ENCODE data around the gene REV3L.
"Not testable (repeated sequence)": the region's sequence is repeated elsewhere in the genome, so short reads cannot be mapped to it uniquely, and the experiment has no call there.

The REV3L gene

GRCh38 chr6:111377558-111378120 lies 105.4 kb downstream of the REV3L start:
- DNase-seq (ENCODE audit: low spot score), result no peak

- no peak for DNase-seq (ENCODE audit: low spot score)
These were observed 115.5 kb downstream of the REV3L start for GRCh38 chr6:111367393-111368088.

DNA sequence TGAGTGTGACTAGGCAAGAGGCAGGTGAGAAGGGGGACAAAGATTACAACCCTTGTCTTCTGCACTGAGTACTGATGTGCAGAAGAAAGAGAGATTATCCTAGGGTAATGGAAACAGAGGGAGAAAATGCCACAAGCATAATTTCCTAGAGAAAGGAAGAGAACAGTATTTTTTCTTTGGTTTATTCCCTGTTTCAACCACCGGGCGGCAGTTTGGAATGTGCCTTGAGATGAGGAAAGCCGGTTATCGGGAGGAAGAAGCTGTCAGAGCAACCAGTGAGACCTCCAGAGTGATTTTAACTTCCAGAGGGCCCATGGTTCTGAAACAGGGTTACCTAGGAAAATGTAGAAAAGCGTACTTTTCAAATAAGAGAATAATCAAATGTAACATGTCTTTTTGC lies 121.4 kb downstream of the REV3L start:
- no peak for DNase-seq (ENCODE audit: low spot score)

- DNase-seq (ENCODE audit: low spot score), result no peak
These were observed 124.6 kb downstream of the REV3L start for GRCh38 chr6:111358454-111358853.

DNA sequence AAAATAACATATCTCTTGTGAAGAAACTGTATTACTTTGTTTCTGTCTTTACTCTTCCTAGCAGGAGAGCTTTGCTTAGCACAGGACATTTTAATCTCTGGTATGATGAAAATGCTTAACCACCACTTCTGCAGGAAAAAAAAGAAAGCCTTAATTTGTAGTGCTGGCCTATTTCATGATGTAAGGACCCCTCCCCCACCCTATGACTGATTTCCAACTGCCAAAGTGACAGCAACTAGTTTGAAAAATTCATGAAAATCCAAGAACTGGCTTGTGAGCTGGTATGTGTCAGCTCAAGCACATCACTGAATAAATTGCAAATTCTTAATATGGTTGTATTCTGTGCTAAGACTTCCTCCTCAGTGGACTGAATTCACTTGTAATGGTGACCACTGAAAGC lies 125.3 kb downstream of the REV3L start:
- no peak for DNase-seq (ENCODE audit: low spot score)

DNA sequence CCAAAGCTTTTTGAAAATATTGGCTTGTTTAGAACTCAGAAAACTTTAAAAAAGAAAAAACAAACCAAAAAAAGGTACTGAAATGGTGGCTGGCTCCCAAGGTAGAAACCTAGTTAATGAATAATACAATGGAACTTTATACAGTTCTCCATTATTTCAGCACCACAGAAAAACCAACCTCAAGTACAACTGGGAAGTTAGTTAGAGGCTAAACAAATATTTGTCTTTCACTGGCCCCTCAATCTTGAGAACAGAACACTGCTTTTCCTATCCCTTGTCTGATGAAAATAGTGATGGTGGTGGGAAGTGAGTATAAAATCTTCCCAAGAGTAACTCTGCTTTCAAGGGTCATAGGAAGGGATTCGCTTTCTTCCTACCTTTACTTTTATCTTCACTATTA lies 126.5 kb downstream of the REV3L start:
- DNase-seq (ENCODE audit: low spot score), result no peak

- no peak for DNase-seq (ENCODE audit: low spot score)
These were observed 128.1 kb downstream of the REV3L start for GRCh38 chr6:111354758-111355555.

DNA sequence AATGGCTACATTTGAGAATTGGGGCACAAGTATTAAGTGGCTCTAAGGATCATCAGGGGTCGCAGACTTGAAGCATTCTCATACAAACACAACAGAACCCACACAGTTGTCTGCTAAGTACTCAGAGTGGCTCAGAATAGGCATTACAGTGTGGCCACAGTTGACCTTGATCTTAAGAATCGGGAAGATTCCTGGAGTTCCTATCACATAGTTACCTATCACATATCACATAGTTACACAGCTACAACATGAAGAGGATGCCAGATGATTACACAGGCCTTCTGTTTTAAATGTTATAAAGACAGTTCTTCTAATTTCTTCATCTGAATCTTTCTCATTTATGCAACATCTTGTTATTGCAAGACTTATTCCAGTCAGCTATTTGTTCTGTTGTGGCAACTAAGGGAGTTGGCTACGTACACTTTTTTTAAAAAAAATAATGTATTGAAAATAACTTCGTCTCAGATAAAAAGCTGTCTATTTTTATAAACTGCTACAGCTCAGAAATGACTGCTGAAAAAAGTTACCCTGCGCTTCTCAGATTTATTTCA lies 129.0 kb downstream of the REV3L start:
- DNase-seq (ENCODE audit: low spot score), result no peak

GRCh38 chr6:111347589-111347988 lies 135.4 kb downstream of the REV3L start:
- DNase-seq (ENCODE audit: low spot score), result no peak

DNA sequence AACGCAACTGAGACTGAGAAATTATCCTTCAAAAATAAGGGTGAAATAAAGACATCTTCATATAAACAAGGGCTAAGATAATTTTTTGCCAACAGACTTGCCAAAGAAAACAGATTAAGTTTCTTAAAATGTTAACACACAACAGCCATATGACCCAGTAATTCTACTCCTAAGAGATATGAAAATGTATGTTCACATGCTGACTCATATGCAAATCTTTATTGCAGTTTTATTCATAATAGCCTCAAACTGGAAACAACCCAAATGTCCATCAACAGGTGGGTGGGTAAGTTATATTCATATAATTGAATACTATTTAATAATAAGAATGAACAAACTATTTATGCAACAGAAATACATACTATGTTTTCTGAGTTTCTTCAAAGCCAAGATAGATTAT lies 140.1 kb downstream of the REV3L start:
- DNase-seq (ENCODE audit: low spot score), result no peak

DNA sequence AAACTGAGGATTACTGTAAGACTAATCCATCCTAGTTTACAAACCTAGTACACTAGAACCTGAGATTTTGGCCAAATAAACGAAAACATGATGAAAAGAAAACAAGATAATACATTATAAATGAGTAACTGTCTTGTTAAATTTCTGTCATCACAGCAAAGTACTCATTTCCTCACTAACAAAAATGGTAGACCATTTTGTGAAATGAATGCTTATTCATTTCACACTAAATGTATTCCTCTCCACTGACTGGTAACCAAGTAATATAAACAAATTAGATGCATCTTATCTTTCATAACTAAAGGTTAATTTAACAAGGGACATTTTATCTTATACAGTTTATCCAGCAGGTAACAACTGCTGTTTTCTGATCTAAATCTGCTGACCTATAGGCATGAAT lies 143.7 kb downstream of the REV3L start:
- DNase-seq (ENCODE audit: low spot score), result no peak

GRCh38 chr6:111338843-111339242 lies 144.2 kb downstream of the REV3L start:
- DNase-seq (ENCODE audit: low spot score), result no peak

- no peak for DNase-seq (ENCODE audit: low spot score)
These were observed 145.2 kb downstream of the REV3L start for GRCh38 chr6:111337829-111338236.

DNA sequence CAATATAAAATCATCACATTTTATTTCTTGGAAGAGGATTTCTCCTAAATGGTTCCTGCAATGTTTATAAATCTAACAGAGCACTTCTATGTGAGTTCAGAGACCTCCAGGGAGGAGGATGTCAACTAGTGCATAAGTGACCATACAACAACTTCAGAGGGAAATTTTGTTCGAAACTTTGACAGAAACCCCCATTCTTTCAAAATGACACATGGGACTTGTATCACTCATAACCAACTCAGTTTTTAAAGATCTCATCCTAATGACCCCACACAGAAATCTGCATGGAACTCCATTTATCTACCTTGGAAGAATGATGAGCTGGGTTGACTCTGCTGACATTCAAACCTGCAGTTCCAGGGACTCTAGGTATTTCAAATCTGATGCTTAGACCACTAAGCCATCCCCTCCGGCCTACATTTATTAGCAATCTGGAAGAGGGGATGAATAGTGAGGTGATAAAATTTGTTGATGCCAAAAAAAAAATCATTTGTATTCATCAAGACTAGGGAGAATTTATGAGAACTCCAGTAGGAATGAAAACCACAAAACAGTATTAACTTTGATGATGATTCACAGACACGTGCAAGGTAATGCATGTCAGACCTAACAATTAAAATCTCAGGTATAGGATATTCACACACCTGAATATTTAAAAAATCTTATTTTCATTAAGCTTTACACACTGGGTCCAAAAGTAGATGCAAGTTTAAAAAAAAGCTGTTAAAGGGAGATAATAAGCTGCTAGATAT lies 153.0 kb downstream of the REV3L start:
- DNase-seq (ENCODE audit: low spot score), result no peak

- DNase-seq (ENCODE audit: low spot score), result no peak
These were observed 156.5 kb downstream of the REV3L start for GRCh38 chr6:111326563-111326962.

GRCh38 chr6:111322145-111322544 lies 160.9 kb downstream of the REV3L start:
- DNase-seq (ENCODE audit: low spot score), result no peak

GRCh38 chr6:111307950-111308349 lies 175.1 kb downstream of the REV3L start:
- not testable (repeated sequence) for DNase-seq (ENCODE audit: low spot score)

- no peak for DNase-seq (ENCODE audit: low spot score)
These were observed 175.7 kb downstream of the REV3L start for GRCh38 chr6:111307275-111307858.

- DNase-seq (ENCODE audit: low spot score), result no peak
These were observed 176.7 kb downstream of the REV3L start for GRCh38 chr6:111306104-111306888.

GRCh38 chr6:111301946-111302345 lies 181.1 kb downstream of the REV3L start:
- DNase-seq (ENCODE audit: low spot score), result no peak

All from CD4-positive, alpha-beta T cell treated with Interleukin-15 for 4 hours (primary cell).